VCaP (cell line): ENCODE measurements around the gene DRD3.

Experiments used
- H3K27ac ChIP-seq: fragments of 450-650 bp; 2 replicates; pipeline ENCODE4 v1.5.1; 2017
- TF ChIP-seq, protein P1 (sequence below): fragments of 450-650 bp; conservative IDR thresholded peaks from 2 replicates; pipeline ENCODE4 v1.5.1; 2017; ENCODE audit warnings: mild to moderate bottlenecking, moderate library complexity

DRD3 gene

GRCh38 chr3:114178770-114179368, at the start of gene DRD3:
Gene DRD3, minus strand, starts transcription at chr3:114179052. Its CDS starts 7,060 bp downstream, at chr3:114171992.
- no peak within 1 kb of the TSS for H3K27ac ChIP-seq
- TF ChIP-seq, protein P1, sequence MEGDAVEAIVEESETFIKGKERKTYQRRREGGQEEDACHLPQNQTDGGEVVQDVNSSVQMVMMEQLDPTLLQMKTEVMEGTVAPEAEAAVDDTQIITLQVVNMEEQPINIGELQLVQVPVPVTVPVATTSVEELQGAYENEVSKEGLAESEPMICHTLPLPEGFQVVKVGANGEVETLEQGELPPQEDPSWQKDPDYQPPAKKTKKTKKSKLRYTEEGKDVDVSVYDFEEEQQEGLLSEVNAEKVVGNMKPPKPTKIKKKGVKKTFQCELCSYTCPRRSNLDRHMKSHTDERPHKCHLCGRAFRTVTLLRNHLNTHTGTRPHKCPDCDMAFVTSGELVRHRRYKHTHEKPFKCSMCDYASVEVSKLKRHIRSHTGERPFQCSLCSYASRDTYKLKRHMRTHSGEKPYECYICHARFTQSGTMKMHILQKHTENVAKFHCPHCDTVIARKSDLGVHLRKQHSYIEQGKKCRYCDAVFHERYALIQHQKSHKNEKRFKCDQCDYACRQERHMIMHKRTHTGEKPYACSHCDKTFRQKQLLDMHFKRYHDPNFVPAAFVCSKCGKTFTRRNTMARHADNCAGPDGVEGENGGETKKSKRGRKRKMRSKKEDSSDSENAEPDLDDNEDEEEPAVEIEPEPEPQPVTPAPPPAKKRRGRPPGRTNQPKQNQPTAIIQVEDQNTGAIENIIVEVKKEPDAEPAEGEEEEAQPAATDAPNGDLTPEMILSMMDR, result no peak

- TF ChIP-seq, protein P1, result no peak
- H3K27ac ChIP-seq, result no peak overlapping the region
Observed at GRCh38 chr3:114227076-114227475, 48.2 kb upstream of the DRD3 start.

DNA sequence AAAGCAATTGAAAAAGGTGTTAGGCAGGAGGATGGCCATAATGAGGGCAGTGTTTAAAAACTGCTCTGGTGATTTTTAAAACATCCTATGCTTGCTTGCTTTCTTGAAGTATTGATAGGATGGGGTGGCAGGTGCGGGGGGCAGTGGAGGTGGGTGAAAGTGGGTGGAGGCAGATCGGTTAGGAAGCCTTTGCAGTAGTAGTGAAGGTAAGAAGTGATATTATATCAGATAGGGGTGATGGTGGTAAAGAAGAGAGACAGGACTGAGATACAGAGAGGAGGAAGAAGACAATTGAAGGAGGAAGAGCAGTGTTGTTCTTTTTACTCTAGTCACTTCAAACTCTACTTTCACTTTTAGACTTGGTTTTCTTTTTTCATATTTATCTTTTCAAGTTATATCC, 47.5 kb upstream of the DRD3 start:
- TF ChIP-seq, protein P1, result no peak
- no peak overlapping the region for H3K27ac ChIP-seq

DNA sequence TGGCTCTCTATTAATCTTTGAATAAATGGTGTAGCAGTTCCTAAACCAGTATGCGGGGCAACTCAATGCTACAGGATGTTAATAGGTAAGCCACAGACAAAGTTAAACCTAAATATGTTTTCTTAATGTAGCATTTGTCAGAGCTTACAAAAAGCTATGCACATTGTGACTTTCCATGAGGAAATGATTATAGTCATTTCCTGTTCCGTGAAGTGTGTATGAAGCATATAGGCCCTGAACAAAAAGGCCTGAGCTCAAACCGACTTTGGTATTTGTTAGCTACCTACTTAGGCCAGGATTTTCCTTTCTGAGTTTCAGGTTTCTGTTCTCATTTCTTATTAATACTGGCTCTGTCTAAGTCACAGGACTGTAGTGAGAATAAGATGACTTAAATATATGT, 44.3 kb upstream of the DRD3 start:
- H3K27ac ChIP-seq, result no peak overlapping the region
- TF ChIP-seq, protein P1, result no peak

DNA sequence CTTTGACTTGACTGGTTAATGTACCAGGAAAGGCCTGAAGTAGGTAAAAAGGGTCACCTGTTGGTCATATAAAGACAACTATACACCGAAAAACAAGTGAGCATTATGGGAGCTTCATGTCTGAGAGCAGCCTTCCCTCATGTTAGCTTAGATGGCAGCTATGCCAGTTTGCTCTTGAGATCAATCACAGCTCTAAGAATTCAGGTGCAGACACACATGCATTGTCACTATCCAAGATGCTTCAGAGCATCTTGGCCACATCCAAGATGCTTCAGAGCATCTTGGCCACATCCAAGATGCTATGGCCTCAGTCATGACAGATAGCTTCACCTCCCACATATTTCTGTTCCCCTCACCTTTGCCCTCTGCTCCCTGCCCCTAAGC, 43.0 kb upstream of the DRD3 start:
- no peak overlapping the region for H3K27ac ChIP-seq
- TF ChIP-seq, protein P1, result no peak

- H3K27ac ChIP-seq, result no peak overlapping the region
- TF ChIP-seq, protein P1, result no peak
Observed at GRCh38 chr3:114221165-114221880, 42.5 kb upstream of the DRD3 start.

- TF ChIP-seq, protein P1, result no peak
Observed at GRCh38 chr3:114219741-114220140, 40.9 kb upstream of the DRD3 start.

More at GRCh38 chr3:114219741-114220140, 40.9 kb upstream of the DRD3 start:
- H3K27ac ChIP-seq, result no peak overlapping the region
